ENCODE measurements around the gene DHFR2. TPM values are rescaled to one million over a fixed set of nuclear protein-coding genes. Genes with fewer than 3 reads are reported as not detected.
"Not testable (repeated sequence)": the region's sequence is repeated elsewhere in the genome, so short reads cannot be mapped to it uniquely, and the experiment has no call there.

The DHFR2 gene
- 3.2 and 4.7 TPM in 2 replicates for total RNA-seq

DNA sequence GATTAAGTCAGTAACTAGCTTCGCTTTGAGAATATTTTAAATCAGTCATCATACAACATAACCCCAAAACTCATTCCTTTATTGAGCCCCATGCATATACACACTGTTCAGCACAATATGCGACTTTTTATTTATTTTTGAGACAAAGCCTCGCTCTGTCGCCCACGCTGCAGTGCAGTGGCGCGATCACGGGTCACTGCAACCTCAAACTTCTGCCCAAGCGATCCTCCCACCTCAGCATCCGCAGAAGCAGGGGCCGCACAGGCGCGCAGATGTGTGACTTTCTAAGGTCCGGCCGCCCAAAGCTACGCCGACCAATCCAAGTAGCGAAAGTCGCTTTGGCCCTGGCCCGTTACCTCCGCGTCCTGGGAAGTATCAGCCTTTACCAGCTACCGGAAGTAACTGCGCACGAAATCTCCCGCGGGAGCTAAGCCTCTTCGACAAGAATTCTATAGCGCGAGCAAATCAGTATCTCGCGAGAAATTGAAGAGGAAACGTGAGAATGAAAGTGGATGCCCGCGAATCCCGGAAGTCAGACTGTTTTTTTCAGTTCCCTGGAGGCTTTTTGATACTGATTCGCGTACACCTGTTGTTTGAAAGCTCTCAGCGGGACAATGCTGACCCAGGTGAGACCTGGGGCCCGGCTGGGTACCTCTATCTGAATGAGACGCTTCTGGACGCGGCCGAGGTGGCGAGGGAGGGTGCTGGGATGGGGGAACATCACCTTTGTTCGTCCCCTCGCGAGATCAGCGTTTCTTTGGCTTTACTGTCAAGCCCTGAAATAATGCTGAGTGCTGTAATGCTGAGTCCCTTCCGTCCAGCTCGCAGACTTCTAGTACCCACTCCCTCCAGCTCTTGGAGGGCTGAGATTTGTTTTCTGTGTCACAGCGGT is at the start of gene DHFR2, which contains the start of gene NSUN3:
TSS of gene DHFR2 (minus strand) at position 404 of the 892 bp plus-strand sequence. CDS start 1,405 bp downstream, outside the sequence.
TSS of gene NSUN3 (plus strand) at position 549 of the 892 bp plus-strand sequence. CDS start at position 615, 66 bp downstream.
- TF ChIP-seq, protein P1, sequence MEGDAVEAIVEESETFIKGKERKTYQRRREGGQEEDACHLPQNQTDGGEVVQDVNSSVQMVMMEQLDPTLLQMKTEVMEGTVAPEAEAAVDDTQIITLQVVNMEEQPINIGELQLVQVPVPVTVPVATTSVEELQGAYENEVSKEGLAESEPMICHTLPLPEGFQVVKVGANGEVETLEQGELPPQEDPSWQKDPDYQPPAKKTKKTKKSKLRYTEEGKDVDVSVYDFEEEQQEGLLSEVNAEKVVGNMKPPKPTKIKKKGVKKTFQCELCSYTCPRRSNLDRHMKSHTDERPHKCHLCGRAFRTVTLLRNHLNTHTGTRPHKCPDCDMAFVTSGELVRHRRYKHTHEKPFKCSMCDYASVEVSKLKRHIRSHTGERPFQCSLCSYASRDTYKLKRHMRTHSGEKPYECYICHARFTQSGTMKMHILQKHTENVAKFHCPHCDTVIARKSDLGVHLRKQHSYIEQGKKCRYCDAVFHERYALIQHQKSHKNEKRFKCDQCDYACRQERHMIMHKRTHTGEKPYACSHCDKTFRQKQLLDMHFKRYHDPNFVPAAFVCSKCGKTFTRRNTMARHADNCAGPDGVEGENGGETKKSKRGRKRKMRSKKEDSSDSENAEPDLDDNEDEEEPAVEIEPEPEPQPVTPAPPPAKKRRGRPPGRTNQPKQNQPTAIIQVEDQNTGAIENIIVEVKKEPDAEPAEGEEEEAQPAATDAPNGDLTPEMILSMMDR (IDR thresholded peaks at IDR 0.05; ENCODE audit: insufficient read depth, low read depth, low read length), result no peak
- DNase-seq (ENCODE audit: low read depth), result peak; percentile 99
- peak within 1 kb of the TSS; percentile 89 for H3K4me3 ChIP-seq (ENCODE audit: low read depth, low read length)

DNA sequence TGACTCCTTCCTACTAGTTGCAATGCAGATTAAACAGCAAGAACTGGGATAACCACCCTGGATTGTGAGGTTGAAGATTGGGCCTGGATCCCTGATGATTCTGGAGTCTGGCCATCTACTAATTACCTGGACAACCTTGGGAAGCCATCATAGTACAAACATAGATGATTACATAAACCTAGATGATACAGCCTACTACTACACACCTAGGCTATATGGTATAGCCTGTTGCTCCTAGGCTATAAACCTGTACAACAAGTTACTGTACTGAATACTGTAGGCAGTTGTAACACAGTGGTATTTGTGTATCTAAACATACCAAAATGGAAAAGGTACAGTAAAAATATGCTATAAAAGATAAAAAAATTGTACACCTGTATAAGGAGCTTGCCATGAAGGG is 48.1 kb upstream of the DHFR2 start:
- no peak for DNase-seq (ENCODE audit: low read depth)
- TF ChIP-seq, protein P1 (IDR thresholded peaks at IDR 0.05; ENCODE audit: insufficient read depth, low read depth, low read length), result no peak
- no peak overlapping the region for H3K4me3 ChIP-seq (ENCODE audit: low read depth, low read length)

DNA sequence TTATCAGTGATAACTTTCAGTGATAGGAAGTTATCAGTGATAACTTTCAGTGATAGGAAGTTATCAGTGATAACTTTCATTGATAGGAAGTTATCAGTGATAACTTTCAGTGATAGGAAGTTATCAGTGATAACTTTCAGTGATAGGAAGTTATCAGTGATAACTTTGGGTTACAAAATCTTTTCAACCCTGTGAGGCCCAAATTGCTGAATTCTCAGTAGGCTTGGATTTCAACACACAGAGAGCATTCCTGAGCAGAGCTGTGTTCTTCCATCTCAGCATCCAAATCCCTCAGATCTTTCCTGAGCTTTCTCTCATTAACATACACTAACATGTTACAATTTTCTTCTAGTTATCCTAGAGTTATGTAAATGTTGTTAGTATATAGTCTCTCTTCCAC is 47.5 kb upstream of the DHFR2 start:
- not testable (repeated sequence) for DNase-seq (ENCODE audit: low read depth); H3K4me3 ChIP-seq (ENCODE audit: low read depth, low read length)

DNA sequence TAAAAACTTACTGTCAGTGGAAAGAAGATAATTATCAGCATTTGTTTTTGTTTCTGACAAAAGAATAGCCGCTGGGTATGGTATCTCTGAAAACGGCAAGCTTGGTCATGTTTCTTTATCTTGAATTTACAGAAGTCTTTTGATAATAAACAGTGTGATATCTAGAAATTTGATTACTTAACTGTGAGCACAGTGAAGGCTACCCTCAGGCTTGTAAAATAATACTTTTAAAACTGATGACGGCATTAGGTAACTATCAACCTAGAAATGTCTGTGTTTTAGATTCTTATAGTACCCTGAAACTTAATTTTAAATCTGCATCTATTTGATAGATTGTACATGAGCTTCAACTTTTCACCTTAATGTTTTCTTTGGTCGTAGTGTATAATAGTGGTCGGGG is 43.6 kb upstream of the DHFR2 start:
- no peak overlapping the region for H3K4me3 ChIP-seq (ENCODE audit: low read depth, low read length)
- TF ChIP-seq, protein P1 (IDR thresholded peaks at IDR 0.05; ENCODE audit: insufficient read depth, low read depth, low read length), result no peak
- no peak for DNase-seq (ENCODE audit: low read depth)

DNA sequence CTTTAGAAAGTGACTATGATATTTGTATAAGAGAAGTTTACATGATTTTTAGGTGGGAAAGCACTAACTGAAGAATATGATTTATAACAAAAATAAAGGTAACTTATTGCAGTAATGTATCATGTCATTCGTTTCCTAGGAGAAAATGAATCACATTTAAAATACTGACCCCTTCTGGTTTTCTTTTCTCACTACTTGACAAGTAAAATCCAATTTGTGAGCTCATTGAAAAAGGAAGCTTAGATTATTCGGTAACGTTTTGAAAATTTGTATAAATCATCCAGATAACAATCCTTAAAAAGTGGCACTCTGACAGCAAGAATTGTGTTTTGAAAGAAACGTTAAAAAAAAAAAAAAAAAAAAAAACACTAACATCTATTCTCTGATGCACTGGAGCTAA is 39.1 kb upstream of the DHFR2 start:
- DNase-seq (ENCODE audit: low read depth), result peak; percentile 16
- TF ChIP-seq, protein P1 (IDR thresholded peaks at IDR 0.05; ENCODE audit: insufficient read depth, low read depth, low read length), result peak; percentile 21
- H3K4me3 ChIP-seq (ENCODE audit: low read depth, low read length), result no peak overlapping the region

DNA sequence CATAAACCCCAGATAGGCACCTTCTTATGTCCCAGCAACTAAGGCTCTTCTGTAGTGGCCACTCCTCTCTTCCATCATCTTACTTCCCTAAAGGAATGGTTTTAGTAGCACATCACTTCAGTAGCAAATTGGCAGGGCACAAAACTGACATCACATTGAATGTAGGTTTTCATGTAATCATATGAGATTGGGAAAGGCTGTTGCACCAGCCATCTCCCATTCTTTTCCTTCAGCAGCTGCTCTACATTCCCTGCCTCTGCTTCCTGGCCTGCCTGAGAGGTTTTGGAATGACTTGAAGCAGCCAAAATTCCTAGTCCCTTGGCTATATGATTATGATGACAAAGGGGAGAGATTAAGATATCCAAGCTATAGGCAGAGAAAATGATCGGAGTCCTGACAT is 36.6 kb upstream of the DHFR2 start:
- no peak for DNase-seq (ENCODE audit: low read depth)
- TF ChIP-seq, protein P1 (IDR thresholded peaks at IDR 0.05; ENCODE audit: insufficient read depth, low read depth, low read length), result no peak
- no peak overlapping the region for H3K4me3 ChIP-seq (ENCODE audit: low read depth, low read length)

DNA sequence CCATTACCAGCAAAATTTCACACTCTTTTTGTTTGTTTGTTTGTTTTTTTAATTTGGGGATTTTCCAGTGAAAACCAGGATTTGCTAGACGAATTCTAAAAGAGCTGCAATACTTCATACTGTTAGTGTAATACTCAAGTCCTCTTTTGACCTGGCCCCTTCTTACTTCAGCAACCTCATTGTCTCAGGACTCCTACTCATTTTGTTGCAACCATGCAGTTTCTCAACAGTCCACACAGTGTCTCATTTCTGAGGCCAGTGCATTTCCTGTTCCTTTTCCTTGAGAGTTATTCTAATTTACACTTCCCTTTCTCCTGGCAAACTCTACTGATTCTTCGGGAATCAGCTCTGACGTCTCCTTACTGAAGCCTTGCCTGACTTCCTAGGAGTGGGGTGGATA is 35.7 kb upstream of the DHFR2 start:
- TF ChIP-seq, protein P1 (IDR thresholded peaks at IDR 0.05; ENCODE audit: insufficient read depth, low read depth, low read length), result no peak
- peak; percentile 51 for DNase-seq (ENCODE audit: low read depth)
- H3K4me3 ChIP-seq (ENCODE audit: low read depth, low read length), result no peak overlapping the region

All from fibroblast of villous mesenchyme (primary cell).